SK-N-SH treated with all-trans-retinoic acid at 6 μM for 48 hours (cell line): ENCODE measurements around the gene AK3.

Source experiments
- PATZ1 ChIP-seq: fragments of 250-450 bp; sonication (Bioruptor Pico); IDR thresholded peaks from 2 replicates; pipeline ENCODE4 v1.8.0; 2020; ENCODE audit warnings: mild to moderate bottlenecking, moderate library complexity, borderline replicate concordance
- ZNF8 ChIP-seq: fragments of 450-650 bp; formaldehyde crosslinking; IDR thresholded peaks from 2 replicates; pipeline ENCODE4 v1.5.0; 2020; ENCODE audit warnings: mild to moderate bottlenecking, moderate library complexity

- TF ChIP-seq ZNF8 = no peak
- no peak for TF ChIP-seq PATZ1 (CRISPR knock-in tag)
These were observed 79.8 kb downstream of the AK3 start for GRCh38 chr9:4661165-4661564.
